ENCODE data around the gene RAB22A.
"Not testable (repeated sequence)": the region's sequence is repeated elsewhere in the genome, so short reads cannot be mapped to it uniquely, and the experiment has no call there.

Gene RAB22A

GRCh38 chr20:58408603-58409246, 99.2 kb downstream of the RAB22A start:
- no peak for DNase-seq (ENCODE audit: low read depth in 2 of 2)

DNA sequence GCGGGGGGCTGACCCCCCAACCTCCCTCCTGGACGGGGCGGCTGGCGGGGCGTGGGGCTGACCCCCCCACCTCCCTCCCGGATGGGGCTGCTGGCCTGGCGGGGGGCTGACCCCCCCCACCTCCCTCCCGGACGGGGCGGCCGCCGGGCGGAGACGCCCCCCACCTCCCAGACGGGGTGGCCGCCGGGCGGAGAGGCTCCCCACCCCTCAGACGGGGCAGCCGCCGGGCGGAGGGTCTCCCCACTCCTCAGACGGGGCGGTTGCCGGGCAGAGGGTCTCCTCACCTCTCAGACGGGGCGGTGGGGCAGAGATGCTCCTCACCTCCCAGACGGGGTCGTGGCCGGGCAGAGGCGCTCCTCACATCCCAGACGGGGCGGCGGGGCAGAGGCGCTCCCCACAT, 104.7 kb downstream of the RAB22A start:
- DNase-seq (ENCODE audit: low read depth in 2 of 2) = not testable (repeated sequence)

- not testable (repeated sequence) for DNase-seq (ENCODE audit: low read depth in 2 of 2)
Measured at GRCh38 chr20:58414786-58415185, 105.3 kb downstream of the RAB22A start.

DNA sequence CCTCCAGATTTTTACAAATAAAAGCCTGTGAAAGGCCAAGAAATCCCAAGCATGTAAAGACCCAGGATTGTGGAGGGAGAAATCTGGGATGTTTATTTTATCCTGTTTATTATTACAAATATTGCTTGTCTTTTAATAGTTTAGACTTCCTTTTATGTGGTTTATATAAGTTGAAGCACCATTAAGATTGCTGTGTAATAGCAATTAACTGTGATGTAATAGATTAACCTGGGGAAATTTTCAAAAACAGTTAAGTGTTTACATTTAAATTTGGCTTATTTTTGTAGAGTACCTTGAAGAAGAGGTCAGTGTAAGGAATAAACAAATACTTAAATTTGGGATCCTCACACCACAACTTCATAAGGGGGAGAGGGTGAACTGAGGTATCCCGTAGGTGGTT, 106.5 kb downstream of the RAB22A start:
- DNase-seq (ENCODE audit: low read depth in 2 of 2) = no peak

GRCh38 chr20:58416835-58417234, 107.3 kb downstream of the RAB22A start:
- no peak for DNase-seq (ENCODE audit: low read depth in 2 of 2)
